Vagina (tissue), 2 donors: ENCODE data around the gene TXNL1. TPM values are rescaled to one million over a fixed set of nuclear protein-coding genes. Genes with fewer than 3 reads are reported as not detected.

Experiments used
- DNase-seq, 2 donors: peaks; one replicate each; pipeline ENCODE4 v3.0.0-alpha.2; 2017; ENCODE audit errors: extremely low spot score in 2 of 2
- H3K27ac ChIP-seq: fragments of 200-600 bp; sonication (generic); one replicate; pipeline ENCODE4 v1.5.1; 2019
- H3K27me3 ChIP-seq: fragments of 200-600 bp; sonication (generic); one replicate; pipeline ENCODE4 v1.5.1; 2019
- H3K36me3 ChIP-seq, 2 donors: fragments of 200-600 bp; sonication (generic); one replicate each; pipeline ENCODE4 v1.5.1; 2017 to 2019
- H3K4me1 ChIP-seq: fragments of 200-600 bp; sonication (generic); one replicate; pipeline ENCODE4 v1.5.1; 2019
- H3K4me3 ChIP-seq, 2 donors: fragments of 200-600 bp; sonication (generic); 1 replicate in 1 of 2; 2 replicates in 1 of 2; pipeline ENCODE4 v1.5.1; 2016 to 2019
- H3K9me3 ChIP-seq: fragments of 200-600 bp; sonication (generic); one replicate; pipeline ENCODE4 v1.5.1; 2019
- POLR2A ChIP-seq, 2 donors: fragments of 450-650 bp; IDR thresholded peaks; one replicate each; pipeline ENCODE4 v1.6.1; 2017; ENCODE audit warnings: antibody characterized with exemption in 2 of 2, mild to moderate bottlenecking in 2 of 2, moderate library complexity in 2 of 2
- POLR2AphosphoS5 ChIP-seq, 2 donors: sonication (generic); formaldehyde crosslinking; IDR thresholded peaks; one replicate each; pipeline ENCODE4 v1.9.0; 2017; ENCODE audit warnings: antibody characterized with exemption in 2 of 2, mild to moderate bottlenecking in 2 of 2, low read depth in 1 of 2; ENCODE audit not compliant: insufficient read depth in 1 of 2
- intact Hi-C: fragments of 100-400 bp; cut with DNase I; formaldehyde crosslinking; loops from one replicate; pipeline ENCODE4 v1.15.1; 2023
- total RNA-seq: library from RNA; depleted of rRNA; stranded (reverse); fragments of >200 nt; gene quantifications from one replicate; pipeline ENCODE4 v1.2.3, GENCODE V29; 2016
- TF ChIP-seq, protein P1 (sequence below), 3 experiments: fragments of 450-650 bp in 2 of 3; fragments of 200-600 bp in 1 of 3; sonication (generic) in 1 of 3; IDR thresholded peaks; one replicate each; pipeline ENCODE4 v1.5.1; 2017 to 2019; ENCODE audit warnings: antibody characterized with exemption in 3 of 3, mild to moderate bottlenecking in 2 of 3, moderate library complexity in 2 of 3

The TXNL1 gene
- total RNA-seq, 1 donor from 2014 or later: 26.3 TPM

DNA sequence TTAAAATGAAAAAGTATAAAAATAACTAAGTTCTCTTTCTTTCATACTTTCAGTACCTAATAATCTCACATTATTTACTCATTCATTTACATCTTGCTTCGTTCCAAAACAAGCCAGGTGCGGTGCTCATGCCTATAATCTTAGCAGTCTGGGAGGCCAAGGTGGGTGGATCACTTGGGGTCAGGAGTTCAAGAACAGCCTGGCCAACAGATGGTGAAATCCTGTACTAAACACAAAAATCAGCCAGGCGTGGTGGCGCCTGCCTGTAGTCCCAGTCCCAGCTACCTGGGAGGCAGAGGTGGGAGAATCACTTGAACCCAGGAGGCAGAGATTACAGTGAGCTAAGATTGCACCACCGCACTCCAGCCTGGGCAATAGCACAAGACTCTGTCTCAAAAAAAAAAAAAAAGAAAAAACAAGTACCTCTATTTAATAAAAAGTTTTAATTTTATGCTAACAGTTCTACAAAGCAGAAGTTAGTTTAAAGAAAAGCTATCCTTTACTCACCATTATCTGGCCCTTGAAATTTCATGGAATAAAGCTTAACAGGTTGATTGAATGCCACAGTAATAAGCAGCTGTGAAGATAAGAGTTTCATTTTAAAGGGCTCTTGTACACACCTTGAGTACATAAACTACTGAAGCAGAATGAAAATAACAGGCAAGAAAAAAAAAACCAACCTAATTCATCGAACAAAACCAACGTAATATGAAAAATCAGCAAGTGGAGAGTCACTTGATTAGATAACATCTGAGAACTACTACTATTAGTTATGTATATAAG is 22.5 kb downstream of the TXNL1 start:
- H3K27ac ChIP-seq: no peak overlapping the region
- peaks cover 0 to 50% of the 10 kb centered on the region in 2 donors for H3K36me3 ChIP-seq
- H3K4me3 ChIP-seq: no peak overlapping the region
- no peak for TF ChIP-seq POLR2AphosphoS5 (IDR thresholded peaks at IDR 0.05; ENCODE audit: insufficient read depth in 1 of 2, low read depth in 1 of 2)
- no peak for TF ChIP-seq POLR2A (IDR thresholded peaks at IDR 0.05)
- TF ChIP-seq, protein P1, sequence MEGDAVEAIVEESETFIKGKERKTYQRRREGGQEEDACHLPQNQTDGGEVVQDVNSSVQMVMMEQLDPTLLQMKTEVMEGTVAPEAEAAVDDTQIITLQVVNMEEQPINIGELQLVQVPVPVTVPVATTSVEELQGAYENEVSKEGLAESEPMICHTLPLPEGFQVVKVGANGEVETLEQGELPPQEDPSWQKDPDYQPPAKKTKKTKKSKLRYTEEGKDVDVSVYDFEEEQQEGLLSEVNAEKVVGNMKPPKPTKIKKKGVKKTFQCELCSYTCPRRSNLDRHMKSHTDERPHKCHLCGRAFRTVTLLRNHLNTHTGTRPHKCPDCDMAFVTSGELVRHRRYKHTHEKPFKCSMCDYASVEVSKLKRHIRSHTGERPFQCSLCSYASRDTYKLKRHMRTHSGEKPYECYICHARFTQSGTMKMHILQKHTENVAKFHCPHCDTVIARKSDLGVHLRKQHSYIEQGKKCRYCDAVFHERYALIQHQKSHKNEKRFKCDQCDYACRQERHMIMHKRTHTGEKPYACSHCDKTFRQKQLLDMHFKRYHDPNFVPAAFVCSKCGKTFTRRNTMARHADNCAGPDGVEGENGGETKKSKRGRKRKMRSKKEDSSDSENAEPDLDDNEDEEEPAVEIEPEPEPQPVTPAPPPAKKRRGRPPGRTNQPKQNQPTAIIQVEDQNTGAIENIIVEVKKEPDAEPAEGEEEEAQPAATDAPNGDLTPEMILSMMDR (IDR thresholded peaks at IDR 0.05): no peak
- no peaks in the 10 kb centered on the region for H3K4me1 ChIP-seq
- DNase-seq: no peak
- H3K27me3 ChIP-seq: no peaks in the 10 kb centered on the region
- intact Hi-C loops: no loop called here
- no peaks in the 10 kb centered on the region for H3K9me3 ChIP-seq

DNA sequence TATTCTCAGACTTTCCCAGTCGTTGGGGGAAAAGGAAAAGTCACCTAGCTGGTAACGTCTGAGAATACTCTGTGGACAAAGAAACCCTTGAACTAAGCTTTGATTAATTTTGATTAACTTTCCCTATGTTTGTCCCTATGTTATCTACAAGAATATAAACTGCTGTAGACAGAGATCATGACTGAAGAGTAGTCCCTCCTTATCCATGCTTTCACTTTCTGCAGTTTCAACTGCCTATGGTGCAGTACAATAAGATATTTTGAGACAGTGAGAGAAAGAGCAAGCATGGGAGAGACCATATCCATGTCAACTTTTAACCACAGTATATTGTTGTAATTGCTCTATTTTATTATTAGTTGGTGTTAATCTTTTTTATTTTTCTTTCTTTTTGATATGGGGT is 31.8 kb downstream of the TXNL1 start:
- TF ChIP-seq POLR2A (IDR thresholded peaks at IDR 0.05) (no peak), POLR2AphosphoS5 (IDR thresholded peaks at IDR 0.05; ENCODE audit: insufficient read depth in 1 of 2, low read depth in 1 of 2) (no peak)
- TF ChIP-seq, protein P1 (IDR thresholded peaks at IDR 0.05): no peak
- Histone ChIP-seq H3K9me3 (no peaks in the 10 kb centered on the region), H3K4me1 (no peaks in the 10 kb centered on the region), H3K27ac (no peak overlapping the region), H3K27me3 (no peaks in the 10 kb centered on the region), H3K4me3 (no peak overlapping the region), H3K36me3 (peaks cover 0 to 61% of the 10 kb centered on the region in 2 donors)
- intact Hi-C loops: no loop called here
- no peak for DNase-seq

DNA sequence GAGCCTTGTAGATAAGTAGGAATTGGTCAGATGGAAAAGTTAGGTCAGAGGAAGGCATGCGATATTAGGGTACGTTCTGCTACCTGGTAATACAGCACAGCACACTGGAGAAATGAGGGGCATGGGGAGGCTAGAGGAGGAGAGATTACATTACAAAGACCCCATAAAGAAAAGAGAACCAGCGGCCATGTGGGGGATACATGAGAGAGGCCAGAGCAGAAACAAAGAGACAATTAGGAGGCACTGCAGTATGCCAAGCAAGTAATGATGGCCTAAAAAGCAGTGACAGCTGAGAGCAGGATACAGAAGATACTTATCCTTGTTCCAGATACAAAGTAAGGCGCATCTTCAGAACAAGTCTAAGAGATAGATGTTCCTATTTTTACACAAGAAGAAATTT is 40.0 kb downstream of the TXNL1 start:
- Histone ChIP-seq H3K9me3 (no peaks in the 10 kb centered on the region), H3K4me3 (no peak overlapping the region), H3K4me1 (no peaks in the 10 kb centered on the region), H3K27ac (no peak overlapping the region), H3K36me3 (peaks cover 0 to 4% of the 10 kb centered on the region in 2 donors), H3K27me3 (no peaks in the 10 kb centered on the region)
- TF ChIP-seq POLR2A (IDR thresholded peaks at IDR 0.05) (no peak), POLR2AphosphoS5 (IDR thresholded peaks at IDR 0.05; ENCODE audit: insufficient read depth in 1 of 2, low read depth in 1 of 2) (no peak)
- TF ChIP-seq, protein P1 (IDR thresholded peaks at IDR 0.05): no peak
- intact Hi-C loops: no loop called here
- DNase-seq: no peak

DNA sequence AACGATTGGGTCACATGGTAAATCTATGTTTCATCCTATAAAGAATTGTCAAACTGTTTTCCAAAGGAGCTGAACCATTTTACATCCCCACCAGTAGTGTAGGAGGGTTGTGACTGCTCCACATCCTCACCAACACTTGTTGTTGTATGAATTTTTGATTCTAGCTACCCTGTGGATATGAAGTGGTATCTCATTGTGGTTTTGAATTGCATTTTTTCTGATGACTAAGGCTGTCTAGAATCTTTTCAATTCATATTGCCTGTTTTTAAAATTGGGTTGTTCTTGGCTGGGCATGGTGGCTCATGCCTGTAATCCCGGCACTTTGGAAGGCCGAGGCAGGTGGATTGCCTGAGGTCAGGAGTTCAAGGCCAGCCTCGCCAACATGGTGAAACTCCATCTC is 44.5 kb downstream of the TXNL1 start:
- intact Hi-C loops: no loop called here
- Histone ChIP-seq H3K9me3 (no peaks in the 10 kb centered on the region), H3K4me1 (no peaks in the 10 kb centered on the region), H3K27me3 (no peaks in the 10 kb centered on the region), H3K36me3 (no peaks in the 10 kb centered on the region), H3K4me3 (no peak overlapping the region), H3K27ac (no peak overlapping the region)
- TF ChIP-seq POLR2AphosphoS5 (IDR thresholded peaks at IDR 0.05; ENCODE audit: insufficient read depth in 1 of 2, low read depth in 1 of 2): no peak
- TF ChIP-seq POLR2A (IDR thresholded peaks at IDR 0.05): no peak
- TF ChIP-seq, protein P1 (IDR thresholded peaks at IDR 0.05): no peak
- DNase-seq: no peak

DNA sequence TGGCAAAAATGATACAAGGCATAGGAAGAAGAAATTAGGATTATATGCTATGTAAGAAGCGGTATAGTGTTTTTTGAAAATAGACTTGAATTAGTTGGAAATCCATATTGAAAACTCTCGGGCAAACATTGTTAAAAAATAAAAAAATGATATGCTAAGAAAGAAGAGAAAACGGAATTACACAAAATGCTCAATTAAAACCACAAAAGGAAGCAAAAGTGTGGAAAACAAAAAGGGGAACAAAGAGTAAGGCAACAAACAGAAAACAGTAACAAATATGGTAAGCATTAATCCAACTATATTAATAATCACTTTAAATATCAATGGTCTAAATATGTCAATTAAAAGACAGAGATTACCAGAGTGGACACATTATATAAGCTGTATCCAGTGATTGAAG is 58.4 kb downstream of the TXNL1 start:
- intact Hi-C loops: no loop called here
- H3K9me3 ChIP-seq: no peaks in the 10 kb centered on the region
- H3K4me1 ChIP-seq: peaks cover 9% of the 10 kb centered on the region
- H3K4me3 ChIP-seq: no peak overlapping the region
- H3K36me3 ChIP-seq: no peaks in the 10 kb centered on the region
- no peak for DNase-seq
- no peak overlapping the region for H3K27ac ChIP-seq
- H3K27me3 ChIP-seq: no peaks in the 10 kb centered on the region
- TF ChIP-seq, protein P1 (IDR thresholded peaks at IDR 0.05): no peak
- no peak for TF ChIP-seq POLR2AphosphoS5 (IDR thresholded peaks at IDR 0.05; ENCODE audit: insufficient read depth in 1 of 2, low read depth in 1 of 2)
